HG02642 (cell line): ENCODE data around the gene ZNF827.

Source experiments
- ATAC-seq: cut with Tn5 transposase; IDR thresholded peaks from one replicate; pipeline ENCODE4 v1.9.1; 2021; ENCODE audit warnings: mild to moderate bottlenecking; ENCODE audit not compliant: unreplicated experiment, poor library complexity

Gene ZNF827

GRCh38 chr4:145769450-145770037 lies 169.1 kb downstream of the ZNF827 start:
- ATAC-seq = no peak

GRCh38 chr4:145766273-145766672 lies 172.3 kb downstream of the ZNF827 start:
- ATAC-seq = no peak

GRCh38 chr4:145763399-145763798 lies 175.2 kb downstream of the ZNF827 start:
- no peak for ATAC-seq

GRCh38 chr4:145762719-145763118 lies 175.9 kb downstream of the ZNF827 start:
- ATAC-seq = no peak

GRCh38 chr4:145760961-145761929 lies 177.4 kb downstream of the ZNF827 start:
- no peak for ATAC-seq

- ATAC-seq = no peak
Observed at GRCh38 chr4:145760176-145760575, 178.4 kb downstream of the ZNF827 start.

- ATAC-seq = no peak
Observed at GRCh38 chr4:145757188-145757587, 181.4 kb downstream of the ZNF827 start.

- ATAC-seq = no peak
Observed at GRCh38 chr4:145756244-145756643, 182.4 kb downstream of the ZNF827 start.

GRCh38 chr4:145755802-145756201 lies 182.8 kb downstream of the ZNF827 start:
- ATAC-seq = no peak

GRCh38 chr4:145743641-145744040 lies 195.0 kb downstream of the ZNF827 start:
- no peak for ATAC-seq

- ATAC-seq = no peak
Observed at GRCh38 chr4:145740806-145741205, 197.8 kb downstream of the ZNF827 start.

- no peak for ATAC-seq
Observed at GRCh38 chr4:145739845-145740244, 198.8 kb downstream of the ZNF827 start.

- no peak for ATAC-seq
Observed at GRCh38 chr4:145736241-145736831, 202.3 kb downstream of the ZNF827 start.

GRCh38 chr4:145735827-145736226 lies 202.8 kb downstream of the ZNF827 start:
- no peak for ATAC-seq

GRCh38 chr4:145735347-145735675 lies 203.3 kb downstream of the ZNF827 start:
- ATAC-seq = no peak

GRCh38 chr4:145734576-145735346 lies 203.9 kb downstream of the ZNF827 start:
- peak; percentile 36 for ATAC-seq

- ATAC-seq = no peak
Observed at GRCh38 chr4:145734031-145734430, 204.6 kb downstream of the ZNF827 start.

GRCh38 chr4:145732895-145733880 lies 205.4 kb downstream of the ZNF827 start:
- ATAC-seq = peak; percentile 87

- ATAC-seq = no peak
Observed at GRCh38 chr4:145732001-145732815, 206.4 kb downstream of the ZNF827 start.
